HG03175 (cell line): ENCODE data around the gene SEC14L1.
"Not testable (repeated sequence)": the region's sequence is repeated elsewhere in the genome, so short reads cannot be mapped to it uniquely, and the experiment has no call there.

Experiments
- ATAC-seq: cut with Tn5 transposase; IDR thresholded peaks from one replicate; pipeline ENCODE4 v1.9.1; 2021; ENCODE audit warnings: mild to moderate bottlenecking, moderate library complexity; ENCODE audit not compliant: unreplicated experiment

SEC14L1 gene

GRCh38 chr17:77115947-77116346 is 24.8 kb upstream of the SEC14L1 start:
- ATAC-seq: no peak

- ATAC-seq: no peak
Observed at GRCh38 chr17:77116371-77116860, 24.4 kb upstream of the SEC14L1 start.

- no peak for ATAC-seq
Observed at GRCh38 chr17:77117415-77117814, 23.4 kb upstream of the SEC14L1 start.

- ATAC-seq: no peak
Observed at GRCh38 chr17:77118251-77118928, 22.4 kb upstream of the SEC14L1 start.

- no peak for ATAC-seq
Observed at GRCh38 chr17:77119668-77120301, 21.0 kb upstream of the SEC14L1 start.

GRCh38 chr17:77120868-77121267 is 19.9 kb upstream of the SEC14L1 start:
- ATAC-seq: no peak

- ATAC-seq: no peak
Observed at GRCh38 chr17:77124192-77124889, 16.4 kb upstream of the SEC14L1 start.

- no peak for ATAC-seq
Observed at GRCh38 chr17:77125432-77125901, 15.3 kb upstream of the SEC14L1 start.

GRCh38 chr17:77126519-77126918 is 14.2 kb upstream of the SEC14L1 start:
- ATAC-seq: no peak

- ATAC-seq: no peak
Observed at GRCh38 chr17:77127735-77128361, 12.9 kb upstream of the SEC14L1 start.

- no peak for ATAC-seq
Observed at GRCh38 chr17:77128896-77129567, 11.7 kb upstream of the SEC14L1 start.

GRCh38 chr17:77129568-77130301 is 11.0 kb upstream of the SEC14L1 start:
- no peak for ATAC-seq

GRCh38 chr17:77130525-77130924 is 10.2 kb upstream of the SEC14L1 start:
- no peak for ATAC-seq

GRCh38 chr17:77131904-77132303 is 8.9 kb upstream of the SEC14L1 start:
- no peak for ATAC-seq

- ATAC-seq: no peak
Observed at GRCh38 chr17:77132411-77133086, 8.2 kb upstream of the SEC14L1 start.

- no peak for ATAC-seq
Observed at GRCh38 chr17:77133087-77133638, 7.6 kb upstream of the SEC14L1 start.

- no peak for ATAC-seq
Observed at GRCh38 chr17:77136420-77136767, 4.4 kb upstream of the SEC14L1 start.

GRCh38 chr17:77137111-77137510 is 3.7 kb upstream of the SEC14L1 start:
- ATAC-seq: no peak

- ATAC-seq: not testable (repeated sequence)
Observed at GRCh38 chr17:77137886-77138285, 2.9 kb upstream of the SEC14L1 start.
